Measurements from ENCODE around the gene ZNF354C. TPM values are rescaled to one million over a fixed set of nuclear protein-coding genes. Genes with fewer than 3 reads are reported as not detected.

Gene ZNF354C
- total RNA-seq, 1 donor from 2014 or later, result 29.8 TPM

DNA sequence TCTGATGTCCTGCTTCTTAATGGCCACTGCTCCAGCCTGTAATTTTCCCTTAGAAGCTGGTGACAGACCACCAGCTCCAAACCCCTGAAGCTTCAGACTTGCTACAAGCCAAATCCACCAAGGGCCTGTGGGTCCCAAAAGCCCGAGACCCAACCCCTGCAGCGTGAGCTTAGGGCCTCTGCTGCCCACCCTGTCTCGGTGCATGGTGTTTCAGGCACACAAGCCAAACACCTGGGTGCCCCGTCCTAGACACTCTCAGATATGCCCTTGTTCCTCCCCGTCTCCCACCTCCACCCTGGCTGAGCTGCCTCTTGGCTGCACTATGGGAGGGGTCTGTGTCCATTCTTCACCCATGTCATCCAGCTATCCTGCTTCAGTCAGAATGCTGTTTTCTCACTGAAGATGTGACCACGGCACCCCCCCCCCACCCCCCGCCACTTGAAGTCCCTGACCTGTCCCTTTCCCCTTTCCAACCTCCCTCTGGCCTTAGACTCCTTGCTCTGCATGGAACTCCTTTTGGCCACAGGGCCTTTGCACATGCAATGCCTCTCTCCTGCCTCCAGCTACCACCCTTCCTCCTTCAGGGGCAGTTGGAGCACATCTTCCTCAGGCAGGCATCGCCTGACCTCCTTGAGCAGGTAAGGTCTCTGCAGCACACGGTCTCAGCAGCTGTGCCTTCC is 55.8 kb downstream of the ZNF354C start:
- no peaks in the 10 kb centered on the region for H3F3A ChIP-seq (ENCODE audit: low read depth)
- H3K27me3 ChIP-seq, result no peaks in the 10 kb centered on the region
- no peak for TF ChIP-seq EZH2 (IDR thresholded peaks at IDR 0.05)
- TF ChIP-seq, protein P1, sequence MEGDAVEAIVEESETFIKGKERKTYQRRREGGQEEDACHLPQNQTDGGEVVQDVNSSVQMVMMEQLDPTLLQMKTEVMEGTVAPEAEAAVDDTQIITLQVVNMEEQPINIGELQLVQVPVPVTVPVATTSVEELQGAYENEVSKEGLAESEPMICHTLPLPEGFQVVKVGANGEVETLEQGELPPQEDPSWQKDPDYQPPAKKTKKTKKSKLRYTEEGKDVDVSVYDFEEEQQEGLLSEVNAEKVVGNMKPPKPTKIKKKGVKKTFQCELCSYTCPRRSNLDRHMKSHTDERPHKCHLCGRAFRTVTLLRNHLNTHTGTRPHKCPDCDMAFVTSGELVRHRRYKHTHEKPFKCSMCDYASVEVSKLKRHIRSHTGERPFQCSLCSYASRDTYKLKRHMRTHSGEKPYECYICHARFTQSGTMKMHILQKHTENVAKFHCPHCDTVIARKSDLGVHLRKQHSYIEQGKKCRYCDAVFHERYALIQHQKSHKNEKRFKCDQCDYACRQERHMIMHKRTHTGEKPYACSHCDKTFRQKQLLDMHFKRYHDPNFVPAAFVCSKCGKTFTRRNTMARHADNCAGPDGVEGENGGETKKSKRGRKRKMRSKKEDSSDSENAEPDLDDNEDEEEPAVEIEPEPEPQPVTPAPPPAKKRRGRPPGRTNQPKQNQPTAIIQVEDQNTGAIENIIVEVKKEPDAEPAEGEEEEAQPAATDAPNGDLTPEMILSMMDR (IDR thresholded peaks at IDR 0.05), result no peak
- no peaks in the 10 kb centered on the region for H4K20me1 ChIP-seq (ENCODE audit: low read depth)
- no peaks in the 10 kb centered on the region for H3K79me2 ChIP-seq (ENCODE audit: low read depth)
- no peaks in the 10 kb centered on the region for H3K4me1 ChIP-seq
- peaks cover 3% of the 10 kb centered on the region for H3K36me3 Mint-ChIP-seq
- H3K27ac ChIP-seq, result no peak overlapping the region
- H3K27ac Mint-ChIP-seq, result no peak overlapping the region
- H3K9ac ChIP-seq, result no peak overlapping the region
- no peak overlapping the region for H3K4me3 ChIP-seq
- DNase-seq (ENCODE audit: low spot score), result no peak
- no peak overlapping the region for H2AFZ ChIP-seq (replicated peaks)
- H3K4me3 Mint-ChIP-seq, result no peak overlapping the region
- peaks cover 54% of the 10 kb centered on the region for H3K9me3 Mint-ChIP-seq
- no peak overlapping the region for H3K4me2 ChIP-seq
- no peaks in the 10 kb centered on the region for H3K36me3 ChIP-seq
- H3K9me3 ChIP-seq (ENCODE audit: low read depth), result no peaks in the 10 kb centered on the region
- H3K4me1 Mint-ChIP-seq, result no peaks in the 10 kb centered on the region
- H3K27me3 Mint-ChIP-seq (ENCODE audit: insufficient read depth, low read depth), result peaks cover 8% of the 10 kb centered on the region

DNA sequence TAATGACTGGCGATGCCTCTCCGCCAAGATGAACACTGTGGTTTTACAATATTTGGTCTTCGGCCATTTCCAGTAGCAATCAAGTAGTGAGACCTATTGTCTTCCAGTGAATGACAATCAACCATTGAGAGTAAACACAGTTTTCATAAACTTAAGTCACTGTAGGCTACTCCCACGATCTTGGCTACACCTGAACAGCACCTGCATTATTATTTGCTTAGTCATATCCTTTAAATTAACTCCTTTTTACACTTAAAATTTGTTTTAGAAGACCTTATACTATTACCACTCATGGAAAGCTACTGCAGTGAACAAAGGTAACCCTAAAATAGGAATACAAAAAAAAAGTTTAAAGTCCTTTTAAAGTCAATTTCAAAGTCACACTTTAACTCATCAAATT is 58.2 kb downstream of the ZNF354C start:
- H2AFZ ChIP-seq (replicated peaks), result no peak overlapping the region
- H3K27ac ChIP-seq, result no peak overlapping the region
- H3K36me3 ChIP-seq, result no peaks in the 10 kb centered on the region
- H3K4me3 ChIP-seq, result no peak overlapping the region
- H3K27ac Mint-ChIP-seq, result no peak overlapping the region
- no peaks in the 10 kb centered on the region for H3K79me2 ChIP-seq (ENCODE audit: low read depth)
- peaks cover 6% of the 10 kb centered on the region for H3K27me3 Mint-ChIP-seq (ENCODE audit: insufficient read depth, low read depth)
- TF ChIP-seq EZH2 (IDR thresholded peaks at IDR 0.05) (no peak), EZH2phosphoT487 (IDR thresholded peaks at IDR 0.05) (no peak)
- TF ChIP-seq, protein P1 (IDR thresholded peaks at IDR 0.05), result no peak
- no peaks in the 10 kb centered on the region for H3K4me1 ChIP-seq
- H3F3A ChIP-seq (ENCODE audit: low read depth), result no peaks in the 10 kb centered on the region
- no peak for DNase-seq (ENCODE audit: low spot score)
- H4K20me1 ChIP-seq (ENCODE audit: low read depth), result no peaks in the 10 kb centered on the region
- H3K9me3 Mint-ChIP-seq, result peaks cover 43% of the 10 kb centered on the region
- no peak overlapping the region for H3K4me2 ChIP-seq
- no peak overlapping the region for H3K4me3 Mint-ChIP-seq
- no peaks in the 10 kb centered on the region for H3K27me3 ChIP-seq
- H3K9me3 ChIP-seq (ENCODE audit: low read depth), result no peaks in the 10 kb centered on the region
- peaks cover 3% of the 10 kb centered on the region for H3K36me3 Mint-ChIP-seq
- H3K9ac ChIP-seq, result no peak overlapping the region
- no peaks in the 10 kb centered on the region for H3K4me1 Mint-ChIP-seq

DNA sequence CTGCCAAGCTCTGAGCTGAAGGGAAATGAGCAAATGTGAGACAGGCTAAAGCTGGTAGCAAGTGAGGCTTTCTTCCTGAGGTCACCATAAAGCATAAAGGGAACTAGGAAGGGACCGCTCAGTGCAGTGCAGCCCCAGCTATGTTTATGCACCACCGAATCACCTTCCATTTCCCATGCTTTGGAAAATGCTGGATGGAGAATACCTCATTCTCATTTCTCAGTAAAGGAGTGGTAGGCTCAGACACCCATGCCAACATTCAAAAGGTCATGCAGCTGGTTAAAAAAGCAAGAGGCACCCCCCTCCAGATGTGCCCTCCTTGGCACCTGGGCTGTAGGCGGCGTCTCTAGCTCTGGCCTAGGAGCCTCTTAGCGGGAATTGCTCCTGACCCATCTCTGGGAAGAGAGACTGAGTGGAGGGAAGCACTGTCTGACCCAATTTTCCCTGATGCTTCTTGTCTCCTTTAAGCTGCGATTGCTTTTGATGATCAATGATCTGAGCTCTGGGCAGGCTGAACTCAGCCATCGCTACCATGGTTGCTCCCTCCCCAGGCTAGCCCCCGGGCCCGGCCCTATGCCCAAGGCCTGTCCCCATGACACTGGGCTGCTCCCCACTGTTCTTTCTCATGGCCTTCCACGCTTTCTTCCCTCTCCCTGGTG is 58.7 kb downstream of the ZNF354C start:
- Mint-ChIP-seq H3K27me3 (ENCODE audit: insufficient read depth, low read depth) (peaks cover 6% of the 10 kb centered on the region), H3K9me3 (peaks cover 43% of the 10 kb centered on the region), H3K4me3 (no peak overlapping the region), H3K36me3 (peaks cover 3% of the 10 kb centered on the region), H3K4me1 (no peaks in the 10 kb centered on the region), H3K27ac (no peak overlapping the region)
- Histone ChIP-seq H4K20me1 (ENCODE audit: low read depth) (no peaks in the 10 kb centered on the region), H3K79me2 (ENCODE audit: low read depth) (no peaks in the 10 kb centered on the region), H3K27ac (no peak overlapping the region), H3K4me2 (no peak overlapping the region), H3K36me3 (no peaks in the 10 kb centered on the region), H2AFZ (replicated peaks) (no peak overlapping the region), H3K4me1 (no peaks in the 10 kb centered on the region), H3K9ac (no peak overlapping the region), H3K9me3 (ENCODE audit: low read depth) (no peaks in the 10 kb centered on the region), H3K4me3 (no peak overlapping the region), H3F3A (ENCODE audit: low read depth) (no peaks in the 10 kb centered on the region), H3K27me3 (no peaks in the 10 kb centered on the region)
- DNase-seq (ENCODE audit: low spot score), result no peak
- no peak for TF ChIP-seq EZH2 (IDR thresholded peaks at IDR 0.05)
- TF ChIP-seq, protein P1 (IDR thresholded peaks at IDR 0.05), result no peak
- no peak for TF ChIP-seq EZH2phosphoT487 (IDR thresholded peaks at IDR 0.05)

All from neural progenitor cell (in vitro differentiated cells).